Mesenchymal stem cell (in vitro differentiated cells and primary cell): ENCODE data around the gene MAPKBP1.

Experiments used
- DNase-seq: peaks from one replicate; pipeline ENCODE4 v3.0.0-alpha.2; 2013
- H2AFZ ChIP-seq: one replicate; pipeline ENCODE4 v1.6.1; 2013; ENCODE audit warnings: low read depth, mild to moderate bottlenecking, control low read depth, inconsistent platforms, low read length, moderate library complexity
- H2AK5ac ChIP-seq: 2 replicates; pipeline ENCODE4 v1.6.1; 2013; ENCODE audit warnings: low read length, moderate library complexity, mild to moderate bottlenecking, inconsistent platforms; ENCODE audit not compliant: severe bottlenecking
- H2BK120ac ChIP-seq: one replicate; pipeline ENCODE4 v1.6.1; 2013; ENCODE audit warnings: low read depth, mild to moderate bottlenecking, inconsistent platforms, low read length, moderate library complexity
- H2BK12ac ChIP-seq, 2 experiments: one replicate each; pipeline ENCODE4 v1.6.1; 2013; ENCODE audit warnings: inconsistent platforms in 2 of 2, low read length in 2 of 2, mild to moderate bottlenecking in 2 of 2, moderate library complexity in 2 of 2, control low read depth in 1 of 2
- H2BK15ac ChIP-seq: one replicate; pipeline ENCODE4 v1.6.1; 2013; ENCODE audit warnings: mild to moderate bottlenecking, low read depth, inconsistent platforms; ENCODE audit not compliant: poor library complexity, severe bottlenecking
- H2BK5ac ChIP-seq: 2 replicates; pipeline ENCODE4 v1.6.1; 2013; ENCODE audit warnings: low read depth, mild to moderate bottlenecking, low read length, control low read depth, inconsistent platforms; ENCODE audit not compliant: poor library complexity, severe bottlenecking
- H3K14ac ChIP-seq, 2 experiments: one replicate each; pipeline ENCODE4 v1.6.1; 2013; ENCODE audit warnings: inconsistent platforms in 2 of 2, low read length in 2 of 2, control low read depth in 1 of 2, mild to moderate bottlenecking in 1 of 2, moderate library complexity in 1 of 2
- H3K18ac ChIP-seq, 2 experiments: one replicate each; pipeline ENCODE4 v1.6.1; 2013; ENCODE audit warnings: inconsistent platforms in 2 of 2, low read length in 2 of 2, control low read depth in 1 of 2, low read depth in 1 of 2, mild to moderate bottlenecking in 1 of 2
- H3K23ac ChIP-seq, 2 experiments: one replicate each; pipeline ENCODE4 v1.6.1; 2013; ENCODE audit warnings: inconsistent platforms in 2 of 2, low read length in 2 of 2, mild to moderate bottlenecking in 2 of 2, moderate library complexity in 2 of 2, control low read depth in 1 of 2
- H3K27ac ChIP-seq: 2 replicates; pipeline ENCODE4 v1.5.1; 2013; ENCODE audit warnings: mild to moderate bottlenecking, moderate library complexity, low read length, control low read depth, inconsistent platforms; ENCODE audit not compliant: poor library complexity, severe bottlenecking
- H3K27me3 ChIP-seq, 2 experiments: 2 replicates each; pipeline versions ENCODE4 v1.6.1 to v1.7.0; 2013; ENCODE audit warnings: low read length in 2 of 2, mild to moderate bottlenecking in 2 of 2, moderate library complexity in 2 of 2, control low read depth in 1 of 2, inconsistent platforms in 1 of 2; ENCODE audit not compliant: control insufficient read depth in 1 of 2, insufficient read depth in 1 of 2
- H3K36me3 ChIP-seq, 2 experiments: 2 replicates each; pipeline versions ENCODE4 v1.6.1 to v1.7.0; 2013; ENCODE audit warnings: low read length in 2 of 2, control low read depth in 1 of 2, inconsistent platforms in 1 of 2, low read depth in 1 of 2, mild to moderate bottlenecking in 1 of 2; ENCODE audit not compliant: insufficient read depth in 2 of 2, control insufficient read depth in 1 of 2
- H3K4ac ChIP-seq, 2 experiments: one replicate each; pipeline ENCODE4 v1.6.1; 2013; ENCODE audit warnings: inconsistent platforms in 2 of 2, low read length in 2 of 2, mild to moderate bottlenecking in 2 of 2, moderate library complexity in 2 of 2, control low read depth in 1 of 2, low read depth in 1 of 2
- H3K4me1 ChIP-seq: 2 replicates; pipeline ENCODE4 v1.6.1; 2013; ENCODE audit warnings: low read depth, low read length, control low read depth; ENCODE audit not compliant: control insufficient read depth, insufficient read depth
- H3K4me2 ChIP-seq: 2 replicates; pipeline ENCODE4 v1.6.1; 2013; ENCODE audit warnings: low read length, mild to moderate bottlenecking, inconsistent platforms; ENCODE audit not compliant: poor library complexity, severe bottlenecking
- H3K4me3 ChIP-seq, 2 experiments: 2 replicates each; pipeline versions ENCODE4 v1.5.1 to v1.7.0; 2013; ENCODE audit warnings: low read length in 2 of 2, mild to moderate bottlenecking in 2 of 2, control low read depth in 1 of 2, low read depth in 1 of 2; ENCODE audit not compliant: insufficient read depth in 1 of 2
- H3K79me1 ChIP-seq: replicated peaks from 2 replicates; pipeline ENCODE4 v1.6.1; 2013; ENCODE audit warnings: mild to moderate bottlenecking, control low read depth, low read length, inconsistent platforms; ENCODE audit not compliant: poor library complexity, severe bottlenecking
- H3K9ac ChIP-seq: 2 replicates; pipeline ENCODE4 v1.7.0; 2013; ENCODE audit warnings: mild to moderate bottlenecking, low read length, moderate library complexity
- H3K9me3 ChIP-seq: 2 replicates; pipeline ENCODE4 v1.7.0; 2013; ENCODE audit warnings: mild to moderate bottlenecking, low read length; ENCODE audit not compliant: control insufficient read depth
- H4K8ac ChIP-seq: one replicate; pipeline ENCODE4 v1.6.1; 2013; ENCODE audit warnings: inconsistent platforms, mild to moderate bottlenecking, low read length, moderate library complexity
- H4K91ac ChIP-seq: one replicate; pipeline ENCODE4 v1.6.1; 2013; ENCODE audit warnings: mild to moderate bottlenecking, low read length, inconsistent platforms
- WGBS: methylation state at CpG from one replicate; pipeline ENCODE4 v1.1.7; 2013; ENCODE audit warnings: mixed read lengths; 5-methylcytosine and 5-hydroxymethylcytosine counted together

MAPKBP1 gene

GRCh38 chr15:41856262-41856661 is 82.0 kb downstream of the MAPKBP1 start:
- Histone ChIP-seq H3K4me1 (peaks cover 10% of the 10 kb centered on the region), H3K9ac (no peak overlapping the region), H3K27ac (no peak overlapping the region), H2BK5ac (no peak overlapping the region), H3K79me1 (no peaks in the 10 kb centered on the region), H3K18ac (no peak overlapping the region), H2AFZ (no peak overlapping the region), H4K91ac (no peak overlapping the region), H3K36me3 (peaks cover 0 to 55% of the 10 kb centered on the region in 2 experiments), H3K14ac (no peak overlapping the region), H2BK120ac (no peak overlapping the region), H3K23ac (no peak overlapping the region), H3K27me3 (peaks cover 0 to 70% of the 10 kb centered on the region in 2 experiments), H3K9me3 (no peaks in the 10 kb centered on the region), H2BK12ac (no peak overlapping the region), H2AK5ac (no peak overlapping the region), H3K4me3 (no peak overlapping the region), H3K4me2 (no peak overlapping the region), H2BK15ac (no peak overlapping the region), H3K4ac (no peak overlapping the region), H4K8ac (no peak overlapping the region)
- 98% methylated on average over 17 of the region's 17 CpGs for WGBS
- no peak for DNase-seq

- Histone ChIP-seq H2AFZ (no peak overlapping the region), H2BK12ac (no peak overlapping the region), H3K4me2 (no peak overlapping the region), H3K23ac (no peak overlapping the region), H3K4ac (no peak overlapping the region), H3K4me1 (peaks cover 10% of the 10 kb centered on the region), H3K9me3 (no peaks in the 10 kb centered on the region), H3K4me3 (no peak overlapping the region), H3K79me1 (no peaks in the 10 kb centered on the region), H2AK5ac (no peak overlapping the region), H4K91ac (no peak overlapping the region), H2BK15ac (no peak overlapping the region), H2BK5ac (no peak overlapping the region), H2BK120ac (no peak overlapping the region), H3K27ac (no peak overlapping the region), H3K36me3 (peaks cover 0 to 60% of the 10 kb centered on the region in 2 experiments), H3K27me3 (peaks cover 0 to 67% of the 10 kb centered on the region in 2 experiments), H3K18ac (no peak overlapping the region), H3K14ac (no peak overlapping the region), H3K9ac (no peak overlapping the region), H4K8ac (no peak overlapping the region)
- 90% methylated on average over 12 of the region's 12 CpGs for WGBS
- DNase-seq: no peak
These were observed 82.4 kb downstream of the MAPKBP1 start for GRCh38 chr15:41856716-41857115.

- 89% methylated on average over 8 of the region's 9 CpGs for WGBS
- no peak for DNase-seq
- no peak overlapping the region for H3K4me2 ChIP-seq
- H3K79me1 ChIP-seq: no peaks in the 10 kb centered on the region
- no peak overlapping the region for H3K9ac ChIP-seq
- H3K14ac ChIP-seq: no peak overlapping the region
- H4K91ac ChIP-seq: no peak overlapping the region
- no peak overlapping the region for H3K18ac ChIP-seq
- no peak overlapping the region for H2BK5ac ChIP-seq
- H3K27ac ChIP-seq: no peak overlapping the region
- H2BK12ac ChIP-seq: no peak overlapping the region
- peaks cover 10% of the 10 kb centered on the region for H3K4me1 ChIP-seq
- no peak overlapping the region for H2BK15ac ChIP-seq
- H3K4me3 ChIP-seq: no peak overlapping the region
- no peak overlapping the region for H2AK5ac ChIP-seq
- H2BK120ac ChIP-seq: no peak overlapping the region
- H3K9me3 ChIP-seq: no peaks in the 10 kb centered on the region
- no peak overlapping the region for H2AFZ ChIP-seq
- no peak overlapping the region for H4K8ac ChIP-seq
- H3K27me3 ChIP-seq: peaks cover 0 to 66% of the 10 kb centered on the region in 2 experiments
- H3K4ac ChIP-seq: no peak overlapping the region
- H3K36me3 ChIP-seq: peaks cover 0 to 64% of the 10 kb centered on the region in 2 experiments
- H3K23ac ChIP-seq: no peak overlapping the region
These were observed 83.0 kb downstream of the MAPKBP1 start for GRCh38 chr15:41857316-41857715.

- Histone ChIP-seq H3K27ac (no peak overlapping the region), H3K4me3 (no peak overlapping the region), H3K18ac (no peak overlapping the region), H2AK5ac (no peak overlapping the region), H3K9me3 (no peaks in the 10 kb centered on the region), H2BK5ac (no peak overlapping the region), H3K14ac (peak overlapping the region in 1 of 2 experiments; percentile 21), H3K4ac (no peak overlapping the region), H2AFZ (no peak overlapping the region), H3K36me3 (peaks cover 0 to 61% of the 10 kb centered on the region in 2 experiments), H3K9ac (no peak overlapping the region), H3K4me1 (peaks cover 13% of the 10 kb centered on the region), H3K79me1 (no peaks in the 10 kb centered on the region), H4K91ac (no peak overlapping the region), H3K4me2 (no peak overlapping the region), H2BK15ac (no peak overlapping the region), H4K8ac (no peak overlapping the region), H3K23ac (no peak overlapping the region), H3K27me3 (peaks cover 0 to 64% of the 10 kb centered on the region in 2 experiments), H2BK12ac (no peak overlapping the region), H2BK120ac (no peak overlapping the region)
- WGBS: 91% methylated on average over 15 of the region's 15 CpGs
- no peak for DNase-seq
These were observed 84.5 kb downstream of the MAPKBP1 start for GRCh38 chr15:41858756-41859155.
